Measurements from ENCODE around the gene SLC16A7. TPM values are rescaled to one million over a fixed set of nuclear protein-coding genes. Genes with fewer than 3 reads are reported as not detected.

SLC16A7 gene
- total RNA-seq, 2 donors from 2014 or later: 2.2 to 3.6 TPM

GRCh38 chr12:59583003-59583712 is 12.7 kb upstream of the SLC16A7 start:
- WGBS, 2 experiments (ENCODE audit: insufficient coverage in 1 of 2, insufficient read length in 1 of 2): 100% methylated on average over 1 of the region's 1 CpG; no CpG with 5 or more reads in 1 of the 2 experiments
- TF ChIP-seq CTCF (conservative IDR thresholded peaks at IDR 0.05): no peak
- H3K27me3 Mint-ChIP-seq (ENCODE audit: insufficient read depth): peaks cover 1% of the 10 kb centered on the region

GRCh38 chr12:59587710-59588109 is 8.1 kb upstream of the SLC16A7 start:
- H3K27ac Mint-ChIP-seq: no peak overlapping the region
- H3K9me3 Mint-ChIP-seq: no peaks in the 10 kb centered on the region
- H3K4me3 ChIP-seq (ENCODE audit: low read length): no peak overlapping the region
- H3K4me1 ChIP-seq (ENCODE audit: control insufficient read depth, insufficient read depth, low read length): no peaks in the 10 kb centered on the region
- H3K36me3 ChIP-seq (ENCODE audit: control insufficient read depth, insufficient read depth, low read length): no peaks in the 10 kb centered on the region
- H3K4me3 Mint-ChIP-seq: no peak overlapping the region
- no peaks in the 10 kb centered on the region for H3K9me3 ChIP-seq (ENCODE audit: control insufficient read depth, low read length)
- WGBS, 2 experiments (ENCODE audit: insufficient coverage in 1 of 2, insufficient read length in 1 of 2): no CpG with 5 or more reads among the region's 1 CpG
- no peaks in the 10 kb centered on the region for H3K27me3 ChIP-seq (ENCODE audit: control insufficient read depth, insufficient read depth, low read length, poor library complexity, severe bottlenecking)
- no peak overlapping the region for H3K27ac ChIP-seq (ENCODE audit: low read depth, low read length)
- no peak for DNase-seq
- H3K4me1 Mint-ChIP-seq: no peaks in the 10 kb centered on the region
- H3K27me3 Mint-ChIP-seq (ENCODE audit: insufficient read depth): no peaks in the 10 kb centered on the region
- no peaks in the 10 kb centered on the region for H3K36me3 Mint-ChIP-seq (ENCODE audit: low read depth)
- H3K9ac ChIP-seq (ENCODE audit: extremely low read depth, low read length, poor library complexity, severe bottlenecking): no peak overlapping the region
- no peak for TF ChIP-seq CTCF (conservative IDR thresholded peaks at IDR 0.05)

More at GRCh38 chr12:59583003-59583712, 12.7 kb upstream of the SLC16A7 start:
- DNase-seq: no peak
- Mint-ChIP-seq H3K9me3 (no peaks in the 10 kb centered on the region), H3K27ac (no peak overlapping the region), H3K4me1 (no peaks in the 10 kb centered on the region), H3K4me3 (no peak overlapping the region), H3K36me3 (ENCODE audit: low read depth) (no peaks in the 10 kb centered on the region)
- H3K27ac ChIP-seq (ENCODE audit: low read depth, low read length): no peak overlapping the region
- no peak overlapping the region for H3K4me3 ChIP-seq (ENCODE audit: low read length)
- no peaks in the 10 kb centered on the region for H3K9me3 ChIP-seq (ENCODE audit: control insufficient read depth, low read length)
- no peaks in the 10 kb centered on the region for H3K27me3 ChIP-seq (ENCODE audit: control insufficient read depth, insufficient read depth, low read length, poor library complexity, severe bottlenecking)
- no peaks in the 10 kb centered on the region for H3K4me1 ChIP-seq (ENCODE audit: control insufficient read depth, insufficient read depth, low read length)
- H3K36me3 ChIP-seq (ENCODE audit: control insufficient read depth, insufficient read depth, low read length): no peaks in the 10 kb centered on the region
- H3K9ac ChIP-seq (ENCODE audit: extremely low read depth, low read length, poor library complexity, severe bottlenecking): no peak overlapping the region

GRCh38 chr12:59593761-59594160 is 2.1 kb upstream of the SLC16A7 start:
- Mint-ChIP-seq H3K4me1 (peaks cover 3% of the 10 kb centered on the region), H3K27ac (no peak overlapping the region), H3K36me3 (ENCODE audit: low read depth) (no peaks in the 10 kb centered on the region), H3K9me3 (no peaks in the 10 kb centered on the region), H3K27me3 (ENCODE audit: insufficient read depth) (peaks cover 22% of the 10 kb centered on the region), H3K4me3 (no peak overlapping the region)
- Histone ChIP-seq H3K36me3 (ENCODE audit: control insufficient read depth, insufficient read depth, low read length) (no peaks in the 10 kb centered on the region), H3K4me1 (ENCODE audit: control insufficient read depth, insufficient read depth, low read length) (no peaks in the 10 kb centered on the region), H3K27me3 (ENCODE audit: control insufficient read depth, insufficient read depth, low read length, poor library complexity, severe bottlenecking) (peaks cover 24% of the 10 kb centered on the region), H3K9me3 (ENCODE audit: control insufficient read depth, low read length) (no peaks in the 10 kb centered on the region), H3K27ac (ENCODE audit: low read depth, low read length) (no peak overlapping the region), H3K4me3 (ENCODE audit: low read length) (no peak overlapping the region), H3K9ac (ENCODE audit: extremely low read depth, low read length, poor library complexity, severe bottlenecking) (no peak overlapping the region)
- DNase-seq: no peak
- WGBS, 2 experiments (ENCODE audit: insufficient coverage in 1 of 2, insufficient read length in 1 of 2): 100% methylated on average over 1 of the region's 1 CpG; no CpG with 5 or more reads in 1 of the 2 experiments
- TF ChIP-seq CTCF (conservative IDR thresholded peaks at IDR 0.05): no peak

Measured in endodermal cell (in vitro differentiated cells).